GM21528 (cell line): Measurements from ENCODE around the gene TAF11L11.
"Not testable (repeated sequence)": the region's sequence is repeated elsewhere in the genome, so short reads cannot be mapped to it uniquely, and the experiment has no call there.

Experiments
- ATAC-seq: cut with Tn5 transposase; IDR thresholded peaks from one replicate; pipeline ENCODE4 v1.9.1; 2021; ENCODE audit warnings: mild to moderate bottlenecking, moderate library complexity; ENCODE audit not compliant: unreplicated experiment, low FRiP score

The TAF11L11 gene

DNA sequence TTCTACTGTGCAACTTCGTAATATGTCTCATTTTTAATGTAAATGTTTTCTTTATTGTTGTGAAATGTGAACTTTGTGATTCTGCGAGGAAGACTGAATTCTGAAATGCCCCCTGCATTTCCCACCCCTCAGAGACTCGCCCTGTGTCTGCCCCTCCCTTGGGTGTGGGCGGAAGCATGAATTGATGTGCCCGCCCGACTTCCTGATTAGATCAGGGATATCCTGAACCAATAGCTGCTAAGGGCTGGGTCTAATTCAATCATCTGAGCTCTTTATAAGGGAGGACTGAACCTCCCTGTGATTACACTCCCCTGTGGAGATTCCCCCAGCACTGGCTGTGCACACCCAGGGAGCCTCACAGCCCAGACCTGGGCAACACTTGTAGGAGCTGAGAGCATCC, at the start of gene TAF11L11:
Gene TAF11L11 (plus strand): TSS at position 304 of the 400 bp plus-strand sequence.
- not testable (repeated sequence) for ATAC-seq

DNA sequence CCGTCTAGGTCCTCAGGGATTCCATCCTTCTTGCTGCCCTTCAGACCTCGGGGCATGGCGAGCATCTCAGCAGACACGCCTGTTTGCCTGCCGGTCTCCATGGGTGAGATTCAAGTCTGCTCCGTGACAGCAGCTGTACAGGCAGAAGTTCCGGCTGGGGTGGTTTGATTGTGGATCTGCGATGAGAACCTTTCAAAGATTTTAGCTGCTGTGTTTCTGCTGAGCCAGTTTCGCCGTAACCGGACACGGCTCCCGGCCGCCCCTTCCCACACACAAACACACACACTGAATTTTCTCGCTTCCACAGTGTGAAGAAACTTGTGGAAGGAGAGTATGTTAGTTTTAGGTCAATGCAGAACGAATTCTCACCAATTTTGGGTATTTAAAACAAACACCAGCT, 18.3 kb upstream of the TAF11L11 start, which contains the start of gene TAF11L7:
Gene TAF11L7 (minus strand): TSS at position 101 of the 400 bp plus-strand sequence.
- not testable (repeated sequence) for ATAC-seq

DNA sequence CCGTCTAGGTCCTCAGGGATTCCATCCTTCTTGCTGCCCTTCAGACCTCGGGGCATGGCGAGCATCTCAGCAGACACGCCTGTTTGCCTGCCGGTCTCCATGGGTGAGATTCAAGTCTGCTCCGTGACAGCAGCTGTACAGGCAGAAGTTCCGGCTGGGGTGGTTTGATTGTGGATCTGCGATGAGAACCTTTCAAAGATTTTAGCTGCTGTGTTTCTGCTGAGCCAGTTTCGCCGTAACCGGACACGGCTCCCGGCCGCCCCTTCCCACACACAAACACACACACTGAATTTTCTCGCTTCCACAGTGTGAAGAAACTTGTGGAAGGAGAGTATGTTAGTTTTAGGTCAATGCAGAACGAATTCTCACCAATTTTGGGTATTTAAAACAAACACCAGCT, 13.1 kb upstream of the TAF11L11 start, which contains the start of gene TAF11L8:
Gene TAF11L8 (minus strand): TSS at position 101 of the 400 bp plus-strand sequence.
- not testable (repeated sequence) for ATAC-seq

DNA sequence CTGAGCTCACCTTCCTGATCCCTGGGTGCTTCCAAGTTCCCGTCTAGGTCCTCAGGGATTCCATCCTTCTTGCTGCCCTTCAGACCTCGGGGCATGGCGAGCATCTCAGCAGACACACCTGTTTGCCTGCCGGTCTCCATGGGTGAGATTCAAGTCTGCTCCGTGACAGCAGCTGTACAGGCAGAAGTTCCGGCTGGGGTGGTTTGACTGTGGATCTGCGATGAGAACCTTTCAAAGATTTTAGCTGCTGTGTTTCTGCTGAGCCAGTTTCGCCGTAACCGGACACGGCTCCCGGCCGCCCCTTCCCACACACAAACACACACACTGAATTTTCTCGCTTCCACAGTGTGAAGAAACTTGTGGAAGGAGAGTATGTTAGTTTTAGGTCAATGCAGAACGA, 9.7 kb upstream of the TAF11L11 start, which contains the start of gene TAF11L9:
Gene TAF11L9 (minus strand): TSS at position 140 of the 400 bp plus-strand sequence.
- not testable (repeated sequence) for ATAC-seq

DNA sequence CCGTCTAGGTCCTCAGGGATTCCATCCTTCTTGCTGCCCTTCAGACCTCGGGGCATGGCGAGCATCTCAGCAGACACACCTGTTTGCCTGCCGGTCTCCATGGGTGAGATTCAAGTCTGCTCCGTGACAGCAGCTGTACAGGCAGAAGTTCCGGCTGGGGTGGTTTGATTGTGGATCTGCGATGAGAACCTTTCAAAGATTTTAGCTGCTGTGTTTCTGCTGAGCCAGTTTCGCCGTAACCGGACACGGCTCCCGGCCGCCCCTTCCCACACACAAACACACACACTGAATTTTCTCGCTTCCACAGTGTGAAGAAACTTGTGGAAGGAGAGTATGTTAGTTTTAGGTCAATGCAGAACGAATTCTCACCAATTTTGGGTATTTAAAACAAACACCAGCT, 6.3 kb upstream of the TAF11L11 start, which contains the start of gene TAF11L10:
Gene TAF11L10 (minus strand): TSS at position 101 of the 400 bp plus-strand sequence.
- not testable (repeated sequence) for ATAC-seq

DNA sequence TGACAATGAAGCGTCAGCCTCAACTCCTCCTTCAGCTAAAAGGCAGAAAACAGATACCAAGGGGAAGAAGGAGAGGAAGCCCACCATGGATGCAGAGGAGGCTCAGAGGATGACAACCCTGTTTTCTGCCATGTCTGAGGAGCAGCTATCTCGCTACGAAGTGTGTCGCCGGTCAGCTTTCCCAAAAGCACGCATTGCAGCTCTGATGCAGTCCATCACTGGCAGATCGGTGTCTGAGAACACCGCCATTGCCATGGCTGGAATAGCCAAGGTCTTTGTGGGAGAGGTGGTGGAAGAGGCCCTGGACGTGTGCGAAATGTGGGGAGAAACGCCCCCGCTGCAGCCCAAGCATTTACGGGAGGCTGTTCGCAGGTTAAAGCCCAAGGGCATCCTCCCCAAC, 968 bp downstream of the TAF11L11 start:
- ATAC-seq = no peak

DNA sequence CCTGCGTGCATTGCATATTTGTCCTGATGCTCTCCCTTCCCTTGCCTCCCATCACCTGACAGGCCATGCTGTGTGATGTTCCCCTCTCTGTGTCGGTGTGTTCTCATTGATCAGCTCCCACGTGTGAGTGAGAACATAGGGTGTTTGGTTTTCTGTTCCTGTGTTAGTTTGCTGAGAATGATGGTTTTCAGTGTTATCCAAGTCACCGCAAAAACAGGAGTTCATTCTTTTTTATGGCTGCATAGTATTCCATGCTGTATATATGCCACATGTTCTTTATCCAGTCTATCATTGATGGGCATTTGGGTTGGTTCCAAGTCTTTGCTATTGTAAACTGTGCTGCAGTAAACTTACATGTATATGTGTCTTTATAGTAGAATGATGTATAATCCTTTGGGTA, 3.5 kb downstream of the TAF11L11 start:
- not testable (repeated sequence) for ATAC-seq

DNA sequence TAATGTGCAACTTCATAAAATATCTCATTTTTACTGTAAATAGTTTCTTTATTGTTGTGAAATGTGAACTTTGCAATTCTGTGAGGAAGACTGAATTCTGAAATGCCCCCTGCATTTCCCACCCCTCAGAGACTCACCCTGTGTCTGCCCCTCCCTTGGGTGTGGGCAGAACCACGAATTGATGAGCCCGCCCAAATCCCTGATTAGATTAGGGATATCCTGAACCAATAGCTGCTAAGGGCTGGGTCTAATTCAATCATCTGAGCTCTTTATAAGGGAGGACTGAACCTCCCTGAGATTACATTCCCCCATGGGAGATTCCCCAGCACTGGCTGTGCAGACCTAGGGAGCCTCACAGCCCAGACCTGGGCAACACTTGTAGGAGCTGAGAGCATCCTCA, 6.1 kb downstream of the TAF11L11 start, which contains the start of gene TAF11L12:
Gene TAF11L12 (plus strand): TSS at position 301 of the 400 bp plus-strand sequence.
- not testable (repeated sequence) for ATAC-seq

DNA sequence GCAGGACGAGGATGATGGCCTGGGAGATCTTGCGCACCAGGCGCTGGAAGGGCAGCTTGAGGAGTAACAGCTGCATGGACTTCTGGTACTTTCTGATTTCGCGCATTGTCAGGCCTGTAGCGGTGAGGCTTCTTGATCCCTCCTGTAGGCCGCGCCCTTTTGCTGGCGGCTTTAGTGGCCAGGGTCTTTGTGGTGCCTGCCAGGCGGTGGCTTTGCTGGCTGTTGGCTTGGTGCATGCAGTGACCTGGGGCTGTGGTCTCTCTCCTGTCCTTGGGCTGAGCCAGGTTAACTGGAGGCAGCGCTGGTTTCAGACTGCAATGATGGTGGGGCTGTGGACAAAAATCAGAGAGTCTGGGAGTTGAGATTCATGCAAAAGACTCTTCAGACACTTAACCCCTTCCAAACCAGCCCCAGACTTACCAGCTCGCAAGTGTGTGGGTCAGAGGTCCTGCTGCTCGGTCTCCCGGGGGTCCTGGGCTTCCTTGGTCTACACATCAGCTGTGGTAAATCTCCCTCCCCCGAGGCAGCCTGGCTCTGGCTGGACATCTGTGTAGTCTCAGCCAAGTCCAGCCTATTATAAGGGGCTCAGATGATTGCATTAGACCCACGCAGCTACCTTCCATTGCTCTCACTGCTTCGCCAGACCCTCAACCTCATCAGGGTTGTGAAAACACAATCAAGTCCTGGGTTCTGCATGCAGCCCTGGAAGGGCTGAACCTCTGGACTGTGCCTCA, 11.1 kb downstream of the TAF11L11 start:
- ATAC-seq = no peak

DNA sequence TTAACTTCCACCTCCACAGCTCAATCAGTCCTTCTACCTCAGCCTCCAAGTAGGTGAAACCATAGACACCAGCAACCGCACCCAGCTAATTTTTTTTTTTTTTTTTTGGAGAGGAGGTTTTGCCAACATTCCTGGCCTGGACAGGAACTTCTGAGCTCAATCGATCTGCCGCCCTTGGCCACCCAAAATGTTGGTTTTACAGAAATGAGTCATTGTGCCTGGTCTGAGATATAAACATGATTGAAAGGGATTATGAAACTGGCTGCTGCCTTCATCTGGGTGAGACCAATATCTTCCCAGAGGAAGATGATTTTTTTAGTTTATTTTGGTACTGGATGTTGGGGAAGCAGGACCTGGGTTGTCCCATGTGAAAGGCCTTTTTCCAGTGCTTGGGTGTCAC, 15.4 kb downstream of the TAF11L11 start:
- no peak for ATAC-seq

DNA sequence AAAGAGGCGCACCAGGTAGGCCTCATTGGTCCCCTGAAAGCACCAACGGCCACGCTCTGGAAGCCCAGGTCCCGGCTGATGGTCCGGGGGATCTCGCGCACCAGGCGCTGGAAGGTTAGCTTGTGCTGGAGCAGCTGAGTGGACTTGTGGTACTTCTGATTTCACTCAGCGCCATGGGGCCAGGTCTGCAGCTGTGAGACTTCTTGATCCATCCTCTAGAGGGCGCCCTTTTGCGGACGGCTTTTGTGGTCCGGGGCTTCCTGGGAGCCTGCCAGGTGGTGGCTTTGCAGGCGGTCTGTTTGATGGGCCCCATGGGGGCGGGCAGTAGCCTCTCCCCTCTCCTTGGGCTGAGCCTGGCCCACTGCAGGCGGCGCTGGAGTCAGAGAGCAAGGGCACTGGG, 16.6 kb downstream of the TAF11L11 start:
- ATAC-seq = no peak

DNA sequence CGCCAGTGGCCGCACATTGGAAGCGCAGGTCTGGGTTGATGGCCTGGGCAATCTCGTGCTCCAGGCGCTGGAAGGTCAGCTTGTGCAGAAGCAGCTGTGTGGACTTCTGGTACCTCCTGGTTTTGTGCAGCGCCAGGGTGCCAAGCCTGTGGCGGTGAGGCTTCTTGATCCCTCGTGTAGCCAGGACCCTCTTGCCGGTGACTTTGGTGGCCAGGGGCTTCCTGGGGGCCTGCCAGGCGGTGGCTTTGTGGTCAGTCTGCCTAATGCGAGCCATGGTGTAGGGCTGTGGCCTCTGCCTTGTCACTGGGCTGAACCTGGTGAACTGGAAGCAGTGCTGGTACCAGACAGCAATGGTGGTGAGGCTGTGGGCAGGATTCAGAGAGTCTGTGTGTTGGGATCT, 21.7 kb downstream of the TAF11L11 start:
- ATAC-seq = no peak

DNA sequence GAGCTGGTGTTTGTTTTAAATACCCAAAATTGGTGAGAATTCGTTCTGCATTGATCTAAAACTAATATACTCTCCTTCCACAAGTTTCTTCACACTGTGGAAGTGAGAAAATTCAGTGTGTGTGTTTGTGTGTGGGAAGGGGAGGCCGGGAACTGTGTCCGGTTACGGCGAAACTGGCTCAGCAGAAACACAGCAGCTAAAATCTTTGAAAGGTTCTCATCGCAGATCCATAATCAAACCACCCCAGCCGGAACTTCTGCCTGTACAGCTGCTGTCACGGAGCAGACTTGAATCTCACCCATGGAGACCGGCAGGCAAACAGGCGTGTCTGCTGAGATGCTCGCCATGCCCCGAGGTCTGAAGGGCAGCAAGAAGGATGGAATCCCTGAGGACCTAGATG, 27.8 kb downstream of the TAF11L11 start, which contains the start of gene TAF11L13:
Gene TAF11L13 (plus strand): TSS at position 301 of the 400 bp plus-strand sequence.
- ATAC-seq = not testable (repeated sequence)

DNA sequence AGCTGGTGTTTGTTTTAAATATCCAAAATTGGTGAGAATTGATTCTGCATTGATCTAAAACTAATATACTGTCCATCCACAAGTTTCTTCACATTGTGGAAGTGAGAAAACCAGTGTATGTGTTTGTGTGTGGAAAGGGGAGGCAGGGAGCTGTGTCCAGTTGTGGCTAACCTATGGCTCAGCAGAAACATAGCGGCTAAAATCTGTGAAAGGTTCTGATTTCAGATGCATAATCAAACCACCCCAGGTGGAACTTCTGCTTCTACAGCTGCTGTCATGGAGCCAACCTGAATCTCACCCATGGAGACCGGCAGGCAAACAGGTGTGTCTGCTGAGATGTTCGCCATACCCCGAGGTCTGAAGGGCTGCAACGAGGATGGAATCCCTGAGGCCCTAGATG, 30.2 kb downstream of the TAF11L11 start, which contains the start of gene TAF11L14:
Gene TAF11L14 (plus strand): TSS at position 301 of the 400 bp plus-strand sequence.
- no peak for ATAC-seq

DNA sequence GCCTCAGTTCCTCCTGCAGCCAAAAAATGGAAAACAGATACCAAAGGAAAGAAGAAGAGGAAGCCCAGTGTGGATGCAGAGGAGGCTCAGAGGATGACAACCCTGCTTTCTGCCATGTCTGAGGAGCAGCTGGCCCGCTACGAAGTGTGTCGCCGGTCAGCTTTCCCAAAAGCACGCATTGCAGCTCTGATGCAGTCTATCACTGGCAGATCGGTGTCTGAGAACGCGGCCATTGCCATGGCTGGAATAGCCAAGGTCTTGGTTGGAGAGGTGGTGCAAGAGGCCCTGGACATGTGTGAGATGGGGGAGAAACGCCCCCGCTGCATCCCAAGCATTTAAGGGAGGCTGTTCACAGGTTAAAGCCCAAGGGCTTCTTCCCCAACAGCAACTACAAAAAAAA, 45.2 kb downstream of the TAF11L11 start:
- not testable (repeated sequence) for ATAC-seq

DNA sequence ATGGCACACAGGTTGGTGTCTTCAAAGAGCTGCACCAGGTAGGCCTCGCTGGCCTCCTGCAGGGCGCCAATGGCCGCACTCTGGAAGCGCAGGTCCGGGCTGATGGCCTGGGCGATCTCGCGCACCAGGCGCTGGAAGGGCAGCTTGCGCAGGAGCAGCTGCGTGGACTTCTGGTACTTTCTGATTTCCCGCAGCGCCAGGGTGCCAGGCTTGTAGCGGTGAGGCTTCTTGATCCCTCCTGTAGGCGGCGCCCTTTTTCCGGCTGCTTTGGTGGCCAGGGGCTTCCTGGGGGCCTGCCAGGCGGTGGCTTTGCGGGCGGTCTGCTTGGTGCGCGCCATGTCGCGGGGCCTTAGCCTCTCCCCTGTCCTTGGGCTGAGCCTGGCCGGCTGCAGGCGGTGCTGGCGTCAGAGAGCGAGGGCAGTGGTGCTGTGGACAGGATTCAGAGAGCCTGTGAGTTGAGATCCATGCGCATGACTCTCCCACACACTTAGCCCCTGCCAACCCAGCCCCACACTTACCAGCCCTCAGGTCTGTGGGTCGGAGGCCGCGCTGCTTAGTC, 51.3 kb downstream of the TAF11L11 start:
- not testable (repeated sequence) for ATAC-seq
